ENCODE data around the gene FLRT3. TPM values are rescaled to one million over a fixed set of nuclear protein-coding genes. Genes with fewer than 3 reads are reported as not detected.

Gene FLRT3
- total RNA-seq, 1 experiment from 2014 or later = not detected

DNA sequence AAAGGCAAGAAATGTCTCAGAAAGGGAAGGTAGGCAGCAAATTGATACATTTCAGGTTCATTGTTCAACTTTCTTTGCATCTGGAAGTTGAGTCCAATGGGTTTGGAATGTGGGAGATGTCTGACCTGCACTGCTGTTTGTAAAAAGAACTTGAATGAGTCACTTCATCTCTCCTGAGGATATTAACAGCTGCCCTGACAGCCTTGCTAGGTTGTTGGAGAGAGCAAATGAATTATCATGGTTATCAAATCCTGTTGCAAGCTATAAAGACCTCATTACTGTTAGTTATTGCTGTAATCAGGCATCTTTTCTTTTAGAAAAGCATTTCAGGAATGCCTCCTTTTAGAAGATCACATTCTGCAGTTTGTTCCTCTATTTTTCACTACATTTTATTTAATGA, 23.0 kb upstream of the FLRT3 start:
- H3K36me3 ChIP-seq (ENCODE audit: insufficient read depth, low read length, poor library complexity, severe bottlenecking) = no peaks in the 10 kb centered on the region
- BruUV-seq (replicated peaks) = no TSS peak
- no peak for DNase-seq (ENCODE audit: low spot score)
- intact Hi-C loops (cut with micrococcal nuclease; ENCODE audit: unreplicated experiment) = no loop called here
- H3K9me3 ChIP-seq (ENCODE audit: low read depth, low read length, poor library complexity, severe bottlenecking) = peaks cover 3% of the 10 kb centered on the region
- H3K4me3 ChIP-seq (ENCODE audit: low read depth, low read length, poor library complexity, severe bottlenecking) = no peak overlapping the region
- CTCF ChIA-PET = no interaction called here
- no peaks in the 10 kb centered on the region for H3K4me1 ChIP-seq (ENCODE audit: insufficient read depth, low read length, poor library complexity, severe bottlenecking)
- TF ChIP-seq EZH2 (IDR thresholded peaks at IDR 0.05; ENCODE audit: borderline replicate concordance, low read depth, low read length, poor library complexity, severe bottlenecking) (no peak), CTCF (conservative IDR thresholded peaks at IDR 0.05; ENCODE audit: low read depth, low read length) (no peak)
- H3K27me3 ChIP-seq (replicated peaks; ENCODE audit: insufficient read depth, low read depth, low read length, poor library complexity) = no peaks in the 10 kb centered on the region
- no peak overlapping the region for H3K27ac ChIP-seq (ENCODE audit: low read depth, low read length, poor library complexity, severe bottlenecking)
- POLR2A ChIA-PET (ENCODE audit: low non-redundant PET) = no interaction called here

- DNase-seq (ENCODE audit: low spot score) = no peak
- no peaks in the 10 kb centered on the region for H3K27me3 ChIP-seq (replicated peaks; ENCODE audit: insufficient read depth, low read depth, low read length, poor library complexity)
- H3K27ac ChIP-seq (ENCODE audit: low read depth, low read length, poor library complexity, severe bottlenecking) = no peak overlapping the region
- no peaks in the 10 kb centered on the region for H3K36me3 ChIP-seq (ENCODE audit: insufficient read depth, low read length, poor library complexity, severe bottlenecking)
- POLR2A ChIA-PET (ENCODE audit: low non-redundant PET) = no interaction called here
- intact Hi-C loops (cut with micrococcal nuclease; ENCODE audit: unreplicated experiment) = no loop called here
- H3K4me3 ChIP-seq (ENCODE audit: low read depth, low read length, poor library complexity, severe bottlenecking) = no peak overlapping the region
- H3K4me1 ChIP-seq (ENCODE audit: insufficient read depth, low read length, poor library complexity, severe bottlenecking) = no peaks in the 10 kb centered on the region
- H3K9me3 ChIP-seq (ENCODE audit: low read depth, low read length, poor library complexity, severe bottlenecking) = peaks cover 3% of the 10 kb centered on the region
- no TSS peak for BruUV-seq (replicated peaks)
- TF ChIP-seq EZH2 (IDR thresholded peaks at IDR 0.05; ENCODE audit: borderline replicate concordance, low read depth, low read length, poor library complexity, severe bottlenecking) (no peak), CTCF (conservative IDR thresholded peaks at IDR 0.05; ENCODE audit: low read depth, low read length) (no peak)
- CTCF ChIA-PET = no interaction called here
These were observed 18.4 kb upstream of the FLRT3 start for GRCh38 chr20:14355791-14356190.

GRCh38 chr20:14344746-14345145, 7.3 kb upstream of the FLRT3 start:
- Histone ChIP-seq H3K4me3 (ENCODE audit: low read depth, low read length, poor library complexity, severe bottlenecking) (no peak overlapping the region), H3K27ac (ENCODE audit: low read depth, low read length, poor library complexity, severe bottlenecking) (no peak overlapping the region), H3K36me3 (ENCODE audit: insufficient read depth, low read length, poor library complexity, severe bottlenecking) (no peaks in the 10 kb centered on the region), H3K9me3 (ENCODE audit: low read depth, low read length, poor library complexity, severe bottlenecking) (no peaks in the 10 kb centered on the region), H3K4me1 (ENCODE audit: insufficient read depth, low read length, poor library complexity, severe bottlenecking) (no peaks in the 10 kb centered on the region), H3K27me3 (replicated peaks; ENCODE audit: insufficient read depth, low read depth, low read length, poor library complexity) (no peaks in the 10 kb centered on the region)
- TF ChIP-seq EZH2 (IDR thresholded peaks at IDR 0.05; ENCODE audit: borderline replicate concordance, low read depth, low read length, poor library complexity, severe bottlenecking) (no peak), CTCF (conservative IDR thresholded peaks at IDR 0.05; ENCODE audit: low read depth, low read length) (no peak)
- intact Hi-C loops (cut with micrococcal nuclease; ENCODE audit: unreplicated experiment) = no loop called here
- POLR2A ChIA-PET (ENCODE audit: low non-redundant PET) = no interaction called here
- no TSS peak for BruUV-seq (replicated peaks)
- CTCF ChIA-PET = no interaction called here
- DNase-seq (ENCODE audit: low spot score) = no peak

Data from A673 (cell line).